Gastrocnemius medialis (tissue), 4 donors: Measurements from ENCODE around the gene SPRR2D.

Source experiments
- POLR2A ChIP-seq, 2 donors: fragments of 450-650 bp; IDR thresholded peaks; one replicate each; pipeline ENCODE4 v1.6.1; 2017; ENCODE audit warnings: antibody characterized with exemption in 2 of 2, mild to moderate bottlenecking in 2 of 2, moderate library complexity in 2 of 2
- TF ChIP-seq, protein P1 (sequence below), 5 experiments: fragments of 450-650 bp in 3 of 5; fragments of 200-600 bp in 2 of 5; sonication (generic) in 2 of 5; IDR thresholded peaks in 4 of 5; conservative IDR thresholded peaks in 1 of 5; 1 replicate in 4 of 5; 2 replicates in 1 of 5; pipeline ENCODE4 v1.5.1; 2016 to 2019; ENCODE audit warnings: antibody characterized with exemption in 5 of 5, mild to moderate bottlenecking in 3 of 5, moderate library complexity in 3 of 5

DNA sequence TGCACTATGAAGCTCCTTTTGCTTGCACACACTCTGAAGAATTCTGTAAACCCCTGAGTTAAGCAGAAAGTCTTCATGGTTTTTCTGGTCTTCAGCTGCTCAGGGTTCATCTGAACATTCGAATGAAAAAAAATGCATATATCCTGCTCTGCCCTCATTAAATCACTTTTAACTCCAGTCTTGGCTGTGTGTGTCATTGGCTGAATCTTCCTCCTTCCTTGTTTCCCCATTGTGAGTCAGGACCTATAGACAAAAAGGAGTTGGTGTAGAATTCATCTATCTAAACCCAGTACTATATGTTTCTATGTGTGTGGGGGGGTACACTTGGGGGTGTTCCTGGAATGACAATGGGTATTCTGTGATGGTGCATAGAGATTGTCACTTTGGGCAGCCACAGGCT lies 16.5 kb downstream of the SPRR2D start:
- TF ChIP-seq, protein P1, sequence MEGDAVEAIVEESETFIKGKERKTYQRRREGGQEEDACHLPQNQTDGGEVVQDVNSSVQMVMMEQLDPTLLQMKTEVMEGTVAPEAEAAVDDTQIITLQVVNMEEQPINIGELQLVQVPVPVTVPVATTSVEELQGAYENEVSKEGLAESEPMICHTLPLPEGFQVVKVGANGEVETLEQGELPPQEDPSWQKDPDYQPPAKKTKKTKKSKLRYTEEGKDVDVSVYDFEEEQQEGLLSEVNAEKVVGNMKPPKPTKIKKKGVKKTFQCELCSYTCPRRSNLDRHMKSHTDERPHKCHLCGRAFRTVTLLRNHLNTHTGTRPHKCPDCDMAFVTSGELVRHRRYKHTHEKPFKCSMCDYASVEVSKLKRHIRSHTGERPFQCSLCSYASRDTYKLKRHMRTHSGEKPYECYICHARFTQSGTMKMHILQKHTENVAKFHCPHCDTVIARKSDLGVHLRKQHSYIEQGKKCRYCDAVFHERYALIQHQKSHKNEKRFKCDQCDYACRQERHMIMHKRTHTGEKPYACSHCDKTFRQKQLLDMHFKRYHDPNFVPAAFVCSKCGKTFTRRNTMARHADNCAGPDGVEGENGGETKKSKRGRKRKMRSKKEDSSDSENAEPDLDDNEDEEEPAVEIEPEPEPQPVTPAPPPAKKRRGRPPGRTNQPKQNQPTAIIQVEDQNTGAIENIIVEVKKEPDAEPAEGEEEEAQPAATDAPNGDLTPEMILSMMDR (IDR thresholded peaks at IDR 0.05 in 4 of 5, conservative IDR thresholded peaks at IDR 0.05 in 1 of 5): no peak
- no peak for TF ChIP-seq POLR2A (IDR thresholded peaks at IDR 0.05)
